ENCODE data around the gene BABAM2. TPM values are rescaled to one million over a fixed set of nuclear protein-coding genes. Genes with fewer than 3 reads are reported as not detected.

The BABAM2 gene
- total and polyA plus RNA-seq, 11 donors = 22.2 to 75.1 (median 62.5) TPM

DNA sequence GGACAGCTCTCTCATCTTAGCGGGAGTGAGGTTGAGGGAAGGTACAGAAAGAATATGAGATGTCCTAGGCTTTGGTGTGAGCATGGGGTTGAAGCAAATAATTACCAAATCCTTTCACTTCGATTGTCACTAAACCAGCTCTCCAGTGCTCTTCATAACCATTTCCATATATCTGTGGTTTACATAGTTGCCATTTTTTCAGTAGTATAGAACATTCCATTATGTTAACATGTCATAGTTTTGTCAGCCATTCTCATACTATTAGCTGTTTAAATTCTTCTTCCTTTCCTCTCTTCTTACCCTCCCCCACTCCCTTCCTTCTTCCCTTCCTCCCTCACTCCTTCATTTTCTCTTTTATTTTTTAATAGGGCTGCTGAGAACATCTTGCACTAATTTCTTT, 205.9 kb downstream of the BABAM2 start:
- Histone ChIP-seq H3K4me1 (peaks cover 0 to 45% (median 6%) of the 10 kb centered on the region in 12 donors), H3K9me3 (no peaks in the 10 kb centered on the region), H3K27ac (peak overlapping the region in 1 of 12 donors; percentile 32), H3K4me3 (no peak overlapping the region), H3K36me3 (no peaks in the 10 kb centered on the region), H3K27me3 (no peaks in the 10 kb centered on the region)
- DNase-seq = no peak
- TF ChIP-seq, protein P1, sequence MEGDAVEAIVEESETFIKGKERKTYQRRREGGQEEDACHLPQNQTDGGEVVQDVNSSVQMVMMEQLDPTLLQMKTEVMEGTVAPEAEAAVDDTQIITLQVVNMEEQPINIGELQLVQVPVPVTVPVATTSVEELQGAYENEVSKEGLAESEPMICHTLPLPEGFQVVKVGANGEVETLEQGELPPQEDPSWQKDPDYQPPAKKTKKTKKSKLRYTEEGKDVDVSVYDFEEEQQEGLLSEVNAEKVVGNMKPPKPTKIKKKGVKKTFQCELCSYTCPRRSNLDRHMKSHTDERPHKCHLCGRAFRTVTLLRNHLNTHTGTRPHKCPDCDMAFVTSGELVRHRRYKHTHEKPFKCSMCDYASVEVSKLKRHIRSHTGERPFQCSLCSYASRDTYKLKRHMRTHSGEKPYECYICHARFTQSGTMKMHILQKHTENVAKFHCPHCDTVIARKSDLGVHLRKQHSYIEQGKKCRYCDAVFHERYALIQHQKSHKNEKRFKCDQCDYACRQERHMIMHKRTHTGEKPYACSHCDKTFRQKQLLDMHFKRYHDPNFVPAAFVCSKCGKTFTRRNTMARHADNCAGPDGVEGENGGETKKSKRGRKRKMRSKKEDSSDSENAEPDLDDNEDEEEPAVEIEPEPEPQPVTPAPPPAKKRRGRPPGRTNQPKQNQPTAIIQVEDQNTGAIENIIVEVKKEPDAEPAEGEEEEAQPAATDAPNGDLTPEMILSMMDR (IDR thresholded peaks at IDR 0.05) = no peak
- no peak for TF ChIP-seq POLR2A (IDR thresholded peaks at IDR 0.05)
- ATAC-seq = no peak
- intact Hi-C loops (cut with DNase I) = loop anchor here in 3 of 10 donors (5.0 to 10.0 kb wide), 3 partner anchors 52 to 296 kb away; partner anchors contain the start of gene FOSL2 (in 1 of the 3)
- whole genome bisulfite sequencing, 4 donors = 94 to 98% (median 96%) methylated on average over 2 of the region's 2 CpGs

GRCh38 chr2:28098501-28099225, 208.1 kb downstream of the BABAM2 start:
- DNase-seq (no peak), ATAC-seq (no peak)
- intact Hi-C loops (cut with DNase I) = loop anchor here in 3 of 10 donors (5.0 to 10.0 kb wide), 3 partner anchors 54 to 294 kb away; partner anchors contain the start of gene FOSL2 (in 1 of the 3)
- Histone ChIP-seq H3K9me3 (no peaks in the 10 kb centered on the region), H3K4me3 (no peak overlapping the region), H3K27ac (no peak overlapping the region), H3K27me3 (no peaks in the 10 kb centered on the region), H3K36me3 (no peaks in the 10 kb centered on the region), H3K4me1 (peaks cover 0 to 63% (median 25%) of the 10 kb centered on the region in 12 donors)
- 83 to 89% (median 87%) methylated on average over 4 of the region's 4 CpGs for WGBS, 4 donors
- TF ChIP-seq, protein P1 (IDR thresholded peaks at IDR 0.05) = no peak
- TF ChIP-seq POLR2A (IDR thresholded peaks at IDR 0.05) = no peak

DNA sequence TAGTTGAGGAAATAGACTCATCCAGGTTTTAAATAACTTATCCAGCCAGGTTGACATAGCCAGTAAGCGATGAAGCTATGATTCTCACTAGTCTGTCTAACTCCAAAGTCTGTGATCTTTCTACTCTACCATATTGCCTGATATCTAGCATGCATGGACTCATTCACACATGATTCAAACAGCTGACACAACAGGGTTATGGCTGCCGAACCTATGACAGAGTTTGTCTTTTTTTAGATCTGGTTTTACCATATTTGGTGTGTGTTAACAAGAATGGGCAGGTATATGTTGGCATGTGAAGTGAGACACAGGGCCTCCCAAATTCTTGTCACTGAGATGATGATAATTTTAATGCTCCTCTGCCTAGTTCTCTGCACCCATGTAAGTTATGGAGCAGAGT, 210.6 kb downstream of the BABAM2 start:
- H3K36me3 ChIP-seq = no peaks in the 10 kb centered on the region
- no peaks in the 10 kb centered on the region for H3K9me3 ChIP-seq
- WGBS, 4 donors = 67 to 87% (median 74%) methylated on average over 2 of the region's 2 CpGs
- DNase-seq (no peak), ATAC-seq (no peak)
- intact Hi-C loops (cut with DNase I) = loop anchor here in 5 of 10 donors (5.0 to 10.0 kb wide), 3 partner anchors 36 to 291 kb away; partner anchors contain the start of gene FOSL2 (in 4 of the 5)
- peaks cover 0 to 49% (median 26%) of the 10 kb centered on the region in 12 donors for H3K4me1 ChIP-seq
- no peaks in the 10 kb centered on the region for H3K27me3 ChIP-seq
- peak overlapping the region in 10 of 12 donors; percentile 55 to 90 (median 78) for H3K27ac ChIP-seq
- no peak for TF ChIP-seq POLR2A (IDR thresholded peaks at IDR 0.05)
- TF ChIP-seq, protein P1 (IDR thresholded peaks at IDR 0.05) = no peak
- H3K4me3 ChIP-seq = no peak overlapping the region

- TF ChIP-seq POLR2A (IDR thresholded peaks at IDR 0.05) = no peak
- H3K27me3 ChIP-seq = no peaks in the 10 kb centered on the region
- no peak for DNase-seq
- H3K4me1 ChIP-seq = peaks cover 0 to 42% (median 24%) of the 10 kb centered on the region in 12 donors
- H3K27ac ChIP-seq = peak overlapping the region; percentile 43 to 90 (median 76)
- H3K36me3 ChIP-seq = no peaks in the 10 kb centered on the region
- H3K4me3 ChIP-seq = peak overlapping the region in 8 of 12 donors; percentile 3 to 40 (median 26)
- intact Hi-C loops (cut with DNase I) = loop anchor here in 5 of 10 donors (2.0 to 10.0 kb wide), 4 partner anchors 35 to 293 kb away; partner anchors contain the start of gene FOSL2 (in 4 of the 5)
- ATAC-seq = peak; percentile 92 to 94 (median 93)
- 24 to 40% (median 35%) methylated on average over 3 of the region's 3 CpGs for WGBS, 4 donors
- H3K9me3 ChIP-seq = no peaks in the 10 kb centered on the region
Measured at GRCh38 chr2:28101892-28102291, 211.4 kb downstream of the BABAM2 start.

Measured in heart left ventricle (tissue), 16 donors.